NB4 (cell line): ENCODE measurements around the gene C6orf132.

Source experiments
- CTCF ChIP-seq: IDR thresholded peaks from one replicate; pipeline ENCODE4 v1.5.1; 2012; ENCODE audit warnings: low read depth, low read length
- MAX ChIP-seq: IDR thresholded peaks from 2 replicates; pipeline ENCODE4 v1.6.1; 2011; ENCODE audit warnings: low read depth, low read length
- POLR2A ChIP-seq: IDR thresholded peaks from 2 replicates; pipeline ENCODE4 v1.6.1; 2011; ENCODE audit warnings: mild to moderate bottlenecking; ENCODE audit not compliant: insufficient read length; ENCODE audit errors: extremely low read depth

- TF ChIP-seq CTCF (no peak), POLR2A (no peak), MAX (no peak)
Measured at GRCh38 chr6:42154461-42155209, 12.2 kb upstream of the C6orf132 start.
